CD4-positive, alpha-beta T cell treated with Interleukin-17A for 4 hours (primary cell): ENCODE data around the gene IGSF10.

ENCODE experiments used
- DNase-seq: peaks from one replicate; pipeline ENCODE4 v3.0.0-alpha.2; 2020; ENCODE audit warnings: mixed read lengths

Gene IGSF10

GRCh38 chr3:151412989-151413388, 47.9 kb downstream of the IGSF10 start:
- DNase-seq: no peak
